ENCODE data around the gene SHC1. TPM values are rescaled to one million over a fixed set of nuclear protein-coding genes. Genes with fewer than 3 reads are reported as not detected.

Gene SHC1
- polyA plus RNA-seq, 1 of the 3 experiments (the other 2 are of a cell fraction) = 338 TPM

GRCh38 chr1:154962156-154962749 is 8.3 kb downstream of the SHC1 start:
- H3K9me2 ChIP-seq = no peaks in the 10 kb centered on the region
- 13% methylated on average over 22 of the region's 25 CpGs for WGBS (ENCODE audit: low lambda C conversion rate)
- H3K79me2 ChIP-seq (ENCODE audit: insufficient read depth) = peaks cover 55% of the 10 kb centered on the region
- CTCF ChIA-PET = interaction anchor here (0.6 to 37.5 kb wide), 21 partner anchors 9 to 205 kb away, joined by 3 to 640 read pairs (median 4); partner anchors contain the start of genes FLAD1, LENEP, SHC1 and ZBTB7B
- no peak overlapping the region for H2AFZ ChIP-seq (ENCODE audit: low read depth)
- no peaks in the 10 kb centered on the region for H3K27me3 ChIP-seq (ENCODE audit: insufficient read depth)
- H3F3A ChIP-seq (replicated peaks; ENCODE audit: insufficient read depth) = peaks cover 34% of the 10 kb centered on the region
- POLR2A ChIA-PET = interaction anchor here (1.0 to 2.8 kb wide), 7 partner anchors 8 to 37 kb away, joined by 3 to 18 read pairs (median 6); partner anchors contain the start of genes LENEP, PMVK and SHC1
- H3K4me2 ChIP-seq = peak overlapping the region; percentile 85
- peaks cover 5% of the 10 kb centered on the region for H4K20me1 ChIP-seq (ENCODE audit: insufficient read depth)
- H3K36me3 ChIP-seq (replicated peaks in 1 of 2; ENCODE audit: control insufficient read depth in 1 of 2, insufficient read depth in 2 of 2, low read length in 1 of 2) = peaks cover 24 to 61% of the 10 kb centered on the region in 2 experiments
- peak overlapping the region; percentile 72 to 73 for H3K4me3 ChIP-seq (ENCODE audit: low read depth in 2 of 2, low read length in 1 of 2)
- DNase-seq = peak; percentile 60
- no peaks in the 10 kb centered on the region for H3K9me3 ChIP-seq
- H3K9ac ChIP-seq = peak overlapping the region; percentile 84
- peaks cover 4 to 37% of the 10 kb centered on the region in 2 experiments; a peak in 3 of 4 replicates for H3K4me1 ChIP-seq (ENCODE audit: control insufficient read depth in 1 of 2, insufficient read depth in 2 of 2, low read depth in 1 of 2, low read length in 1 of 2)
- no peak for TF ChIP-seq GATA2 (CRISPR knock-in tag; IDR thresholded peaks at IDR 0.05)
- TF ChIP-seq ELF1 (IDR thresholded peaks at IDR 0.05) = no peak
- TF ChIP-seq USF1 (IDR thresholded peaks at IDR 0.05; ENCODE audit: borderline replicate concordance, low read depth) = no peak
- TF ChIP-seq JUND (IDR thresholded peaks at IDR 0.05) = 0 out of 2 replicates have a peak, but pooled peaks have one; percentile 16
- TF ChIP-seq MEF2A (IDR thresholded peaks at IDR 0.05; ENCODE audit: borderline replicate concordance, low read depth) = no peak
- TF ChIP-seq FOSL2 (IDR thresholded peaks at IDR 0.05; ENCODE audit: borderline replicate concordance, low read depth) = 0 out of 2 replicates have a peak, but pooled peaks have one; percentile 13
- TF ChIP-seq YY1 (IDR thresholded peaks at IDR 0.05; ENCODE audit: low read depth) = no peak
- no peak for TF ChIP-seq EP300 (IDR thresholded peaks at IDR 0.05; ENCODE audit: borderline replicate concordance in 1 of 2, low read depth in 1 of 2, low read length in 1 of 2)
- TF ChIP-seq REST (IDR thresholded peaks at IDR 0.05; ENCODE audit: low read depth, low read length) = no peak
- H3K27ac ChIP-seq (ENCODE audit: low read depth in 2 of 2, low read length in 1 of 2) = peak overlapping the region; percentile 83 to 98

All from SK-N-SH (cell line).